NCI-H187 treated with DMSO at 0.1 percent for 48 hours (cell line): ENCODE measurements around the gene RASGEF1C.

ENCODE experiments used
- DNase-seq: peaks from one replicate; lab custom pipeline; 2025; lab: John Stamatoyannopoulos, UW

The RASGEF1C gene

GRCh38 chr5:180209137-180209581, at the start of gene RASGEF1C:
RASGEF1C (minus strand) TSS chr5:180209211; CDS start chr5:180138052, 71,159 bp downstream.
- DNase-seq = no peak

- no peak for DNase-seq
Measured at GRCh38 chr5:180253036-180253824, 44.2 kb upstream of the RASGEF1C start.

- DNase-seq = no peak
Measured at GRCh38 chr5:180251887-180252286, 42.9 kb upstream of the RASGEF1C start.

DNA sequence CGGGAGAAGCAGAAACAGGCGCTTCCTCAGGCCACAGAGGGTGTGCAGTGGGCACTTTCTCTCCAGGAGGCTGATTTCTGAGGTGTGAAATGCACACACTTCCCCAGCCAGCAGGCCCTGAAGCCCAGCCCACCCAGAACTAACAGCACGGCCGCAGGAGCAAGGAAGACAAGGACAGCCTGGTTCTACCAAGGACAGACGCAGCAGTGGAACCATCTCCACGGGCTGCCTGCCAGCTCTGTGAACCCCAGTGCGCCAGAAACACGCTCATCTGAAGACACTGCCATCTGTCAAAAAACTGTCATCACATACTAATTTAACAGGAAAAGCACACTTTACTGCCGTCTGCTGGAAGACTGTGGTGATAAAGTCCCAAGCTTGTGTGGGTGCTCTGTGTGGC, 42.1 kb upstream of the RASGEF1C start:
- DNase-seq = no peak

DNA sequence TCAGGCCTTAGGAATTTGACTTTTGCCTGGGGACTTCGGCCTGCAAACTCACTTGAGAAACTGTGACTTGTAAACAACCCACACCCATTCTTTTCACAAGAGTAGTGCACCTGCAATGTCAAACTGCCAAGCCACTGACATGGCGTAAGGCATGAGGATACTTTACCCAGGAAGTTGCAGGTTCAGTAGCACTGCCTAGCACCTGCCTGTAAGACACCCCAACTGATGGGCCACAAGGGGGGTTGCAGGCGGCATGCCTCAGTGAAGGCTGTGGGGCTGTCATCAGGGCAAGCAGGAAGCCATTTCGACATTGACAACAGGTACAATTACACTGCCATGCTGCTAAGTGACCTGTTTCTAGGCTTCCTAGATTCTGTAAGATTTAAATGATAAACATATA, 41.3 kb upstream of the RASGEF1C start:
- DNase-seq = no peak

DNA sequence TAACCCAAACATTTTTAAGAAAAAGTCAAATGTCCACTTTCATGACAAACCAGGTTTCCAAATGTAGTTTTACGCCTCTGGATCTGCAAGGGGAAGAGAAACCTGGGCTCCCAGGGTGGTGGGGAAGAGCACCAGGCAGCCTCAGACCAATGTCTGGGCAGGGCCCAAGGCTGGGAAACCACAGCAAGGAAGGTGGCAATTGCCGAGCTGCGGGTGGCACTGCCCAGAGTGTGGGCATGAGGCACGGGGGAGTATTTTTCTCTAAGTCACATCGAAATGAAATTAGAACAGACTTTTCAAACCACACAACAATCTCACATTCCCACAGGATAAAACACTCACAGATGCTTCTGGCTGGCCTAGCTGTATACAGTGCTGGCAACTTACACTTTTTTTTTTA, 32.6 kb upstream of the RASGEF1C start:
- DNase-seq = no peak

DNA sequence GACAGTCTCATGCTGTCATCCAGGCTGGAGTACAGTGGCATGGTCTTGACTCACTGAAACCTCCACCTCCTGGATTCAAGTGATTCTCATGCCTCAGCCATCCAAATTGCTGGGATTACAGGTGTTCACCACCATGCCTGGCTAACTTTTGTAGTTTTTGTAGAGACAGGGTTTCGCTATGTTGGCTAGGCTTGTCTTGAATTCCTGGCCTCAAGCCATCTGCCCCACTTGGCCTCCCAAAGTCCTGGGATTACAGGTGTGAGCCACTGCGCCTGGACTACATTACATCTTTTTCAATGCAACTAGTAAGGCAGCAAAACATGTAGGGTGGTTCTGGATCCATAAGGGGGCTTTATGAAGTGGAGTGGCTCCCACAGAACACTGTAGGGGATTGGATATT, 29.6 kb upstream of the RASGEF1C start:
- no peak for DNase-seq

- DNase-seq = no peak
Measured at GRCh38 chr5:180235846-180236245, 26.8 kb upstream of the RASGEF1C start.

- no peak for DNase-seq
Measured at GRCh38 chr5:180235077-180235476, 26.1 kb upstream of the RASGEF1C start.

- DNase-seq = no peak
Measured at GRCh38 chr5:180234271-180234670, 25.3 kb upstream of the RASGEF1C start.

DNA sequence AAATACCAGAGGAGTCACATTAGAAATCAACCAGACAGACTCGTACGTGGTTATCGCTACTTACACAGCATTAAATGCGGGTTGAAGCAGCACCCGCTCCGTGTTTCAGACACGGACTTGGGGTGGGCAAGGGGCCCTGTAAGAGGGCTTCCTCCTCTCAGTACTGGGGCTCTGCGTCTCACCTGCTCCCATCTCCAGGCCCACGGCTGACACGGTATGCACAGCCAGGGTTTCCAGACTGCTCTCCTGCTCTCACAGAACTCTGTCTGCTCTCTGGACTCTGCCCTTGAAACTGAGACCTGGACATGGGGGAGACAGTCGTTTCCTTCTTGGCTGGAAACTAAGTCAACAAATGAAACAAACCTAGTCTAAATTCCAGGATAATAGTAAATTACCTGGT, 24.7 kb upstream of the RASGEF1C start:
- DNase-seq = no peak

GRCh38 chr5:180230017-180230416, 21.0 kb upstream of the RASGEF1C start:
- DNase-seq = no peak

DNA sequence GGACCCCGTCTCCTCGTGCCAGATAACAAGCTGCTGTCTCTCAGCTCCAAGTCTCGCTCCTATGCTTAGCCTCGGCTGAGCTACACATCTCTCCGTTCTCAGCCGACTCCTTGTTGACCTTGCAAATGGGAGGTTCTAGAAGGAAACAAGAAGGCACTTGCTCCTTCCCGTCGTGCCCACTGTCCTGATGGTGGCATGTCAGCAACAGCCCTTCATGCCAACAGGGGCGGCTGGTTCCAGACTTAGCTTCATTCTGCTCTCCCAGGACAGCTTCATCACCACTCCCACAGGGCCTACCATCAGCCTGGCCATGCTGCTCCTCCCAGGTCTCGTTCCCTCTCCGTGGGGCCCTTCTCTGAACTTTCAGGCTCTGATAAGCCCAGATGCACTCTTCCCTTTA, 13.0 kb upstream of the RASGEF1C start:
- DNase-seq = no peak

DNA sequence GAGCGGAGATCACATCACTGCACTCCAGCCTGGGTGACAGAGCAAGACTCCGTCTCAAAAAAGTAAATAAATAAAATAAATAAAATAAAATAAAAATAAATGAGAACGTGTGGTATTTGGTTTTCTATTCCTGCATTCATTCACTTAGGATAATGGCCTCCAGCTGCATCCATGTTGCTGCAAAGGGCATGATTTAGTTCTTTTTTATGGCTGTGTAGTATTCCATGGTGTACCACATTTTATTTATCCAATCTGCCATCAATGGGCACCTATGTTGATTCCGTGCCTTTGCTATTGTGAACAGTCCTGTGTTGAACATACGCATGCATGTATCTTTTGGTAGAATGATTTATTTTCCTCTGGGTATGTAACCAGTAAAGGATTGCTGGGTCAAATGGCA, 8.8 kb upstream of the RASGEF1C start:
- no peak for DNase-seq

- no peak for DNase-seq
Measured at GRCh38 chr5:180216646-180217171, 7.7 kb upstream of the RASGEF1C start.

DNA sequence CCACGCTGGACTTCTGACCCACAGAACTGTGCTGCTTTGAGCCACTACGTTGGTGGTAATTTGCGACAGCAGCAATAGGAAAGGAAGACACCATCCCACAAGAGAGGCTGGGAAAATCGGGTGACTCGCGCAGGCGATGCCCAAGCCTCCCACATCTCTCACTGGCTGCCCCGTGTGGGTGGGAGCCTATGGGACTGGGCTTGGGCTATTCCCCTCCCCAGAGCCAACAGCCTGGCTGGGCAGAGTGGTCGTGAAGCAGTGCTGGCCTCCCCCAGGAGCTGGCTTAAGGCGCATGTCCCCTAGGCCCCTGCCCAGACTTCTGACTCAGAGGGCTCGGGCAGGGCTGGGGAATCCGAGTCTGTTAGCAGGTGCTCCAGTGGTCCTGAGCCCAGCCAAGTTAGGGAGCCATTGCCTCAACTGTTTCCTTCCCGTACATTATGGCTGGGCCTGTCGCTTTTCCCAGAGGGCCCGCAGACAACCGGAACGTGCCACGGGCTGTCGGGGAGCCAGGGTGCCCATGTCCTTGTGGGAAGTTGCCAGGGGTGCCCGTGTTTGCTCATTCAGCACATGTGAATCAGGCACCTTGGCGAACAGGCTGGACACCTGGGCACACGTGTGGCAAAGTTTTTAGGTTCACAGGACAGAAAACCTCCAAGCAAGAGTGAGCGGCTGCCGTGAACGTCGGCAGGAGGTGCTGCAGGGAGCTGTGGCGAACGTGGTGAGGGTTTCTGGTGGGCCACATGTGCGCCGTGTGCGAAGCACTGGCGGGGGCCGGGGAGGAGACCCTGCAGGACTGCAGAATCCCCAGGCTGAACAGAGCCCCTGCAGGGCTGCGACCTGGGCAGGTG, 7.0 kb upstream of the RASGEF1C start:
- no peak for DNase-seq

GRCh38 chr5:180214870-180215770, 6.1 kb upstream of the RASGEF1C start:
- no peak for DNase-seq

GRCh38 chr5:180213657-180214207, 4.7 kb upstream of the RASGEF1C start:
- DNase-seq = no peak

- DNase-seq = no peak
Measured at GRCh38 chr5:180213256-180213600, 4.2 kb upstream of the RASGEF1C start.

- no peak for DNase-seq
Measured at GRCh38 chr5:180212363-180213255, 3.6 kb upstream of the RASGEF1C start.

DNA sequence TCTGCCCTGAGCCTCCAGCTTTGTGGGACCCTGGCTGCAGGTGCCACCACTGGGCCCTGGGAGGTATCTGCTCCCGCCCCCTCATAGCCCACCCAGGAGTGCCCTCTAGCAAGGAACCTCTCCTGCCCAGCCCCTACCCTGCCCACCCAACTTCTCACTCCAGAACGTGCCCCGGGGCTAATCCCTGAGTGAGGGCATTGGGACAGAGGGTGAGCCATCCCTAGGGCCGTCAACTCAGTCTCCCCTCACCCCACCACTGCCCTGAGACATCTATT, 2.7 kb upstream of the RASGEF1C start:
- DNase-seq = no peak
